Upper lobe of right lung (tissue), 1 donor: ENCODE measurements around the gene ATG12. TPM values are rescaled to one million over a fixed set of nuclear protein-coding genes. Genes with fewer than 3 reads are reported as not detected.

Experiments used
- ATAC-seq: fragments of 200-7000 bp; cut with Tn5 transposase; one replicate; pipeline ENCODE4 v1.9.1; 2020; ENCODE audit warnings: mild to moderate bottlenecking, moderate library complexity
- DNase-seq: peaks from one replicate; pipeline ENCODE4 v3.0.0-alpha.2; 2020
- H3K27ac ChIP-seq: fragments of 200-600 bp; one replicate; pipeline ENCODE4 v1.8.0; 2022
- H3K27me3 ChIP-seq: fragments of 200-600 bp; one replicate; pipeline ENCODE4 v1.8.0; 2022; ENCODE audit warnings: mild to moderate bottlenecking
- H3K36me3 ChIP-seq: fragments of 200-600 bp; one replicate; pipeline ENCODE4 v1.8.0; 2022
- H3K4me1 ChIP-seq: fragments of 200-600 bp; one replicate; pipeline ENCODE4 v1.8.0; 2022
- H3K4me3 ChIP-seq: fragments of 200-600 bp; one replicate; pipeline ENCODE4 v1.8.0; 2022; ENCODE audit warnings: mild to moderate bottlenecking
- H3K9me3 ChIP-seq: fragments of 200-600 bp; one replicate; pipeline ENCODE4 v1.8.0; 2022
- intact Hi-C: fragments of 100-400 bp; cut with DNase I; formaldehyde crosslinking; loops from one replicate; pipeline ENCODE4 v1.11.0; 2022
- total RNA-seq: library from RNA; stranded (reverse); fragmentation: NEBNext Ultra II Directional; extraction: Animal tissue kit (Norgen Biotek cat#: 25700); gene quantifications from one replicate; pipeline ENCODE4 v1.2.1, GENCODE V29; 2021
- TF ChIP-seq, protein P1 (sequence below): fragments of 200-600 bp; IDR thresholded peaks from one replicate; pipeline ENCODE4 v1.8.0; 2022; ENCODE audit warnings: antibody characterized with exemption
- donor health status: DM: no; HTN: yes; CAD: no; lungs with severe emphysema.

Gene ATG12
- total RNA-seq, 1 donor from 2014 or later: 36.5 TPM

DNA sequence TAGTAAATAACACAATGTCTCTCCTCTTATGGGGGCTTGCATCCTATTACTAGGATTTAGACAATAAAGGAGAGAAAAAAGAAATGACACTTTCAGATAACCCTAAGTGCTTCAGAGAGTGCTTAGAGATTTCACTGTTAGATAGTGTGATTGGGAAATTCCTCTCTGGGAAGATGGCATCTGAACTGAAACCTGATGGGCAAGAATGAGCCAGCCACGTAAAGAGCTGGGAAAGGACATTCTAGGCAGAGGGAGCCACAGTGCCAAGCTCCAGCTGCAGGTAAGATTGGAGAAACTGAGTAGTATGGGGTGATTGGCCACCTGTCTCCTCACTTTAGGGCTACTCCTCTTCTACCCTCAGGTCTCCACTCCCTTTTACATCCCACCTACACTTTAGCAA is 39.4 kb downstream of the ATG12 start:
- Histone ChIP-seq H3K4me1 (no peaks in the 10 kb centered on the region), H3K36me3 (peaks cover 6% of the 10 kb centered on the region), H3K27me3 (no peaks in the 10 kb centered on the region), H3K4me3 (no peak overlapping the region), H3K27ac (no peak overlapping the region), H3K9me3 (no peaks in the 10 kb centered on the region)
- ATAC-seq (no peak), DNase-seq (no peak)
- intact Hi-C loops: no loop called here
- TF ChIP-seq, protein P1, sequence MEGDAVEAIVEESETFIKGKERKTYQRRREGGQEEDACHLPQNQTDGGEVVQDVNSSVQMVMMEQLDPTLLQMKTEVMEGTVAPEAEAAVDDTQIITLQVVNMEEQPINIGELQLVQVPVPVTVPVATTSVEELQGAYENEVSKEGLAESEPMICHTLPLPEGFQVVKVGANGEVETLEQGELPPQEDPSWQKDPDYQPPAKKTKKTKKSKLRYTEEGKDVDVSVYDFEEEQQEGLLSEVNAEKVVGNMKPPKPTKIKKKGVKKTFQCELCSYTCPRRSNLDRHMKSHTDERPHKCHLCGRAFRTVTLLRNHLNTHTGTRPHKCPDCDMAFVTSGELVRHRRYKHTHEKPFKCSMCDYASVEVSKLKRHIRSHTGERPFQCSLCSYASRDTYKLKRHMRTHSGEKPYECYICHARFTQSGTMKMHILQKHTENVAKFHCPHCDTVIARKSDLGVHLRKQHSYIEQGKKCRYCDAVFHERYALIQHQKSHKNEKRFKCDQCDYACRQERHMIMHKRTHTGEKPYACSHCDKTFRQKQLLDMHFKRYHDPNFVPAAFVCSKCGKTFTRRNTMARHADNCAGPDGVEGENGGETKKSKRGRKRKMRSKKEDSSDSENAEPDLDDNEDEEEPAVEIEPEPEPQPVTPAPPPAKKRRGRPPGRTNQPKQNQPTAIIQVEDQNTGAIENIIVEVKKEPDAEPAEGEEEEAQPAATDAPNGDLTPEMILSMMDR: no peak

DNA sequence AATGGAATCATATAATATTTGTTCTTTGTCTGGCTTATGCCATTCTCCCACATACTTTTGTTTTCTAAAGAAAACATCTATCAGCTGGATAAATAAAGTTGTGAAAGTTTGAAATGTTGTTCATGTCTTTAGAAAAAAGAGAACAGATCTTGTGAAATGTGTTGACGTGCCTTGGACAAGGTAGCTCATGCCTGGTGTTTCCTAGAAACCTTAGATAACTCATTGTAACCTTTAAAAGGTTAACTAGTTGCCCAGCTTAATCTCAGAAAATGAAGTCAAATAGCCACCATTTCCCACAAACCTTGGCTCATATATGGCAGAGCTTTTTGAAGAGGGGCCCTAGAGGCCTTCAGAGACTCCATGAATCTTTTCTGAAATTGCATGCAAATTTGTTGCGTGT is 40.2 kb downstream of the ATG12 start:
- Histone ChIP-seq H3K27ac (no peak overlapping the region), H3K9me3 (no peaks in the 10 kb centered on the region), H3K4me3 (no peak overlapping the region), H3K36me3 (peaks cover 6% of the 10 kb centered on the region), H3K4me1 (no peaks in the 10 kb centered on the region), H3K27me3 (no peaks in the 10 kb centered on the region)
- DNase-seq (no peak), ATAC-seq (no peak)
- intact Hi-C loops: no loop called here
- TF ChIP-seq, protein P1: no peak

DNA sequence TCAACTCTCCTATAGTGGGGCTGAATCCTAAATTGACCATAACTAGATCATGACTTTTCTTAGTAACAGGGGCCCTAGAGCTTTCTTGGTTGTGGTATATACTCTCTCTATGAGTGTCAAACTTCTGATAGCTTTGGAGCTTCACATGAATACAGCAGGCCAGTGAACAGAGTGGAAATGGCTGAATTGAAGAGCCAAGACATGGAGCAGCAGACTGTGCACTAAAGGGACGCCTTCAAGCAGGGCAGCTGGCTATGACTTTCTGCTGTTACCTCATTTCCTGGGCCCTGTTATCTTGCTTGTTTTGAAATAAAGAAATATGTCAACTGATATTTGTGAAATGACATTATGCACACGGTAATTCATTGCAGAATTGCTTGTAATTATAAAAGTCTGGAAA is 41.3 kb downstream of the ATG12 start:
- no peaks in the 10 kb centered on the region for H3K4me1 ChIP-seq
- intact Hi-C loops: no loop called here
- no peaks in the 10 kb centered on the region for H3K27me3 ChIP-seq
- no peak overlapping the region for H3K4me3 ChIP-seq
- no peak overlapping the region for H3K27ac ChIP-seq
- TF ChIP-seq, protein P1: no peak
- ATAC-seq (no peak), DNase-seq (no peak)
- H3K9me3 ChIP-seq: no peaks in the 10 kb centered on the region
- H3K36me3 ChIP-seq: peaks cover 5% of the 10 kb centered on the region

DNA sequence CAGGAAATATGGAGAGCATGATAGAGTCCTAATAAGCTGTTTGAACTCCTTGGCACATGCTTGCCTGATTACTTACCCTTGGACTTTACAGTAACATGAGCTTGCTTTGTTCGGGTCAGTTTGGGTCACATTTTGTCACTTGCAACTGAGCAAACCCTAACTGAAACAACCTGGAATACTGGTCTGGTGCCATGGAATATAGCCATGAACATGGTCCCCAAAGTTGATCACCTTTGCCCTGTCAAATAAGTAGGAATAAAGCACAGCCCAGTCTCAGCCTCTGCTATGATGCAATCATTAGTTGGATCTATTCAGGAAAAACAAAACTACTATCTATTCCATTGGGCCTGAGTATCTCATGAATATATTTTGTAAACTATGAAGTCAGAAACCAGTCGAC is 43.1 kb downstream of the ATG12 start:
- Histone ChIP-seq H3K36me3 (no peaks in the 10 kb centered on the region), H3K9me3 (no peaks in the 10 kb centered on the region), H3K27me3 (no peaks in the 10 kb centered on the region), H3K4me3 (no peak overlapping the region), H3K4me1 (no peaks in the 10 kb centered on the region), H3K27ac (no peak overlapping the region)
- TF ChIP-seq, protein P1: no peak
- DNase-seq (no peak), ATAC-seq (no peak)
- intact Hi-C loops: no loop called here

DNA sequence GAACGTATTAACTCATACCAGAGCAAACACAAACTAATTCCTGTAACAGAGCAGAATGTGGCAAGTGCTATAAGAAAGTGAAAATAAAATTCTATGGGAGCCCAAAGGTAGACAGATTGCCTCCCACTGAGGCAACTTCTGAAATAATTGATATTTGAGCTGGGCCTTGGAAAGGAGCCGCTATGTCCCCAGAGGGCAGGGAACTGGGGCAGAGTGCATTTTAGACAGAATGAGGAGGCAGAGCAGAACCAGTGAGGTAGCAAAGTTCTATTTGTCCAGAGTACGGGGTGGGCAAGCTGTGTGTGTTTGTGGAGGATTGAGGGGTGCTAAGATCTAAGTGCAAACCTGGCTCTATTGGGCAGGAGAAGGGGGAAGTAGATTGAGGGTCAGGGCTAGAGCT is 44.7 kb downstream of the ATG12 start:
- Histone ChIP-seq H3K27ac (no peak overlapping the region), H3K4me3 (no peak overlapping the region), H3K36me3 (no peaks in the 10 kb centered on the region), H3K27me3 (no peaks in the 10 kb centered on the region), H3K4me1 (no peaks in the 10 kb centered on the region), H3K9me3 (no peaks in the 10 kb centered on the region)
- intact Hi-C loops: no loop called here
- no peak for DNase-seq
- no peak for ATAC-seq
- TF ChIP-seq, protein P1: no peak

DNA sequence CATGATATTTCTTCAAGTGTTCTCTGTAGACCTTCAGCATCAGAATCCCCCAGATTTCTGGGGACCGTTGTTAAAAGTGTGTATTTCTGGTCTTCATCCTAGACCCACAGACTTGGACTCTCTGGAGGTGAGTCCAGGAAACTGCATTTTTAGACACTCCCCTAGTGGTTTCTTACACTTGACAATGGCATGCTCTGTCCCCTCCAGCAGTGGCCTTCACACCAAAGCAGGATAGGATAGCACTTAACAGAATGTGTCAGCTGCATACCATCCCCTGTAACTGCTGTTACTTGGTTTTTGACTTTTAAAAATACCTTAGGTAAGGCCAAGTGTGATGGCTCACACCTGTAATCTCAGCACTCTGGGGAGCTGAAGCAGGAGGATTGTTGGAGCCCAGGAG is 45.7 kb downstream of the ATG12 start:
- intact Hi-C loops: no loop called here
- Histone ChIP-seq H3K4me3 (no peak overlapping the region), H3K27me3 (peaks cover 1% of the 10 kb centered on the region), H3K4me1 (no peaks in the 10 kb centered on the region), H3K27ac (no peak overlapping the region), H3K36me3 (no peaks in the 10 kb centered on the region), H3K9me3 (no peaks in the 10 kb centered on the region)
- ATAC-seq (no peak), DNase-seq (no peak)
- TF ChIP-seq, protein P1: no peak
